ENCODE measurements around the gene SIDT2. TPM values are rescaled to one million over a fixed set of nuclear protein-coding genes. Genes with fewer than 3 reads are reported as not detected.

Gene SIDT2
- total RNA-seq, 2 experiments from 2014 or later, result 20.2 to 23.6 TPM

DNA sequence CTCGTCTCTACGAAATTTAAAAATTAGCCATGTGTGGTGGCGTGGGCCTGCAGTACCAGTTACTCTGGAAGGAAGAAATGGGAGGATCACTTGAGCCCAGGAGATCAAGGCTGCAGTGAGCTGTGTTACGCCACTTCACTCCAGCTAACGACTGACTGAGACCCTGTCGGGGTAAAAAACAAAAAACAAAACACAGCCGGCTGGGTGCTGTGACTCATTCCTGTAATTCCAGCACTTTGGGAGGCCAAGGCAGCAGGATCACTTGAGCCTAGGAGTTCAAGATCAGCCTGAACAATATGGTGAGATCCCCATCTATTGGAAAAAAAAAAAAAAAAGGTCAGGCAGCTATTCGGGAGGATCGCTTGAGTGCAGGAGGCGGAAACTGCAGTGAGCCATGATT is 32.0 kb upstream of the SIDT2 start:
- Mint-ChIP-seq H3K36me3 (ENCODE audit: low read depth) (peaks cover 41% of the 10 kb centered on the region), H3K4me1 (ENCODE audit: low read depth) (peaks cover 42% of the 10 kb centered on the region), H3K27ac (no peak overlapping the region), H3K9me3 (ENCODE audit: insufficient read depth) (no peaks in the 10 kb centered on the region), H3K27me3 (ENCODE audit: low read depth) (peaks cover 4% of the 10 kb centered on the region), H3K4me3 (peak overlapping the region; percentile 92)
- ChIA-PET CTCF (interaction anchor here (0.7 to 4.1 kb wide), 4 partner anchors 34 to 355 kb away, joined by 3 to 32 read pairs (median 4); partner anchors contain the start of genes APOA5 and SIDT2), POLR2A (interaction anchor here (0.6 kb wide), 2 partner anchors 10 to 65 kb away, joined by 3 read pairs; no protein-coding TSS in a partner anchor)
- DNase-seq, result no peak
- no peak for ATAC-seq

DNA sequence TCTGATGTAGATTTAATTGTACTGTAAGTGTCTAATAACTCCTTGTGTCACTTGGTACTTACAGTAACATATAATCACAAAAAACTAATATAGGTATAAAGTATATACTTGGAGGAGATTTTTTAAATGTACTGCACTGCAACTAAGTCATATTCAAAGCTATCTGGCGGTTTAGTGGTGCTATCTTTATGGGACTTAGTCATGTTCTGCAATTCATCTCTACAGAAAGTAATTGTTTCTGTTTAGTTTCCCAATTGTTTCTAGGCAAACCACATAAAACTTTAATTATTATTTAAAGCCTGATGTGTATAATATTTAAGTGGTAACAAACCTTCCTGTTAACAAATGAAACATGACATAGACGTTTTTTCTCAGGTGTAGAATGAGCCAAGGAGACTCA is 26.5 kb upstream of the SIDT2 start:
- POLR2A ChIA-PET, result no interaction called here
- ATAC-seq (no peak), DNase-seq (no peak)
- Mint-ChIP-seq H3K27me3 (ENCODE audit: low read depth) (no peaks in the 10 kb centered on the region), H3K9me3 (ENCODE audit: insufficient read depth) (no peaks in the 10 kb centered on the region), H3K4me3 (no peak overlapping the region), H3K27ac (no peak overlapping the region), H3K4me1 (ENCODE audit: low read depth) (peaks cover 16% of the 10 kb centered on the region), H3K36me3 (ENCODE audit: low read depth) (peaks cover 42% of the 10 kb centered on the region)
- CTCF ChIA-PET, result no interaction called here

DNA sequence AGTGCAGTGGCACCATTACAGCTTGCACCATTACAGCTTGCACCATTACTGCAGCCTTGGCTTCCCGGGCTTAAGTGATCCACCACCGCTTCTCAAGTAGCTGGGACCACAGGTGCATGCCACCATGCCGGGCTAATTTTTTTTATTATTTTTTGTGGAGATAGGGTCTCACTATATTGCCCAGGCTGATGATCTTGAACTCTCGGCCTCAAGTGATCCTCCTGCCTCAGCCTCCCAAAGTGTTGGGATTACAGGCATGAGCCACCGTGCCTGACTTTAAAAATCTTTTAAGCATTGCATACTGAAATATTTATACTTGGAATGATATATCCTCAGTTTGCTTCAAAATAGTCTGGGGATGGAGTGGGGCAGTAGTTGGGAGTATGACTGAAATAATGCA is 24.1 kb upstream of the SIDT2 start:
- POLR2A ChIA-PET, result interaction anchor here (0.7 kb wide), 1 partner anchor 453 kb away, joined by 3 read pairs; no protein-coding TSS in a partner anchor
- CTCF ChIA-PET, result interaction anchor here (1.4 kb wide), 1 partner anchor 10 kb away, joined by 3 read pairs; the partner anchor contains the start of gene PAFAH1B2
- Mint-ChIP-seq H3K36me3 (ENCODE audit: low read depth) (peaks cover 45% of the 10 kb centered on the region), H3K27ac (no peak overlapping the region), H3K27me3 (ENCODE audit: low read depth) (no peaks in the 10 kb centered on the region), H3K9me3 (ENCODE audit: insufficient read depth) (no peaks in the 10 kb centered on the region), H3K4me3 (no peak overlapping the region), H3K4me1 (ENCODE audit: low read depth) (peaks cover 9% of the 10 kb centered on the region)
- no peak for ATAC-seq
- no peak for DNase-seq

DNA sequence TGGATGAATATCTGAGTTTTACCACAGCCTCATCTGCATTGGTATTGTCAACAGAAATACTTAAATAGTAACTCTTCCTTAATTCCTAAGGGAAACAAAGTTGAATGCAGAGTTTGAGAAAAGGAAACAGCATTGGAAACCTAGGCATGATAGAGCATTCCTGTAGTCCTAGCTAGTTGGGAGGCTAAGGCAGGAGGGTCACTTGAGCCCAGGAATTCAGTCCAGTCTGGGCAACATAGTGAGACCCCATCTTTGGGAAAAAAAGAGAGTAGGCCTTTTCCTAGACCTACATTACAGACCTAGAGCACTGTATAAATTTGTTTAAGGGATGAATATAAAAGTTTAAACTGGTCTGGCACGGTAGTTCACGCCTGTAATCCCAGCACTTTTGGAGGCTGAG is 21.0 kb upstream of the SIDT2 start:
- ATAC-seq, result no peak

DNA sequence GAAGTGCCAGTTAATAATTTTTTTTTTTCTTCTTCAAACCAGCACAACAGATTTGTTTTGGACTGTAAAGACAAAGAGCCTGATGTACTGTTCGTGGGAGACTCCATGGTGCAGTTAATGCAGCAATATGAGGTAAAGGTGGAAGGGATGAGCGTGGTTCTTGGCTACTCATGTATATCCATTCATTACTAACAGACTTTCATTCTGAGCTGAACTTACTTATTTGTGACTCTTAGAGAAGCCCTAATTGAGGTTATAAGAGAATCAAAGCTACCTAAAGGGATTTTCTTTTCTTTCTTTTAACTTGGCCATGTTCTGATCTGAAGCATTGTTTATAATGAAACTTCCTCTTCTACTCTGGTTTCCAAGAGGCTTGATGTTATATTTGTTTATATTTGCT is 18.7 kb upstream of the SIDT2 start:
- no peaks in the 10 kb centered on the region for H3K9me3 Mint-ChIP-seq (ENCODE audit: insufficient read depth)
- ChIA-PET CTCF (no interaction called here), POLR2A (no interaction called here)
- no peak for ATAC-seq
- H3K27ac Mint-ChIP-seq, result no peak overlapping the region
- no peaks in the 10 kb centered on the region for H3K27me3 Mint-ChIP-seq (ENCODE audit: low read depth)
- H3K36me3 Mint-ChIP-seq (ENCODE audit: low read depth), result peaks cover 47% of the 10 kb centered on the region
- peaks cover 5% of the 10 kb centered on the region for H3K4me1 Mint-ChIP-seq (ENCODE audit: low read depth)
- no peak for DNase-seq
- H3K4me3 Mint-ChIP-seq, result no peak overlapping the region

More for the DNA sequence above, 21.0 kb upstream of the SIDT2 start:
- Mint-ChIP-seq H3K4me1 (ENCODE audit: low read depth) (peaks cover 8% of the 10 kb centered on the region), H3K27ac (no peak overlapping the region), H3K27me3 (ENCODE audit: low read depth) (no peaks in the 10 kb centered on the region), H3K9me3 (ENCODE audit: insufficient read depth) (no peaks in the 10 kb centered on the region), H3K36me3 (ENCODE audit: low read depth) (peaks cover 46% of the 10 kb centered on the region), H3K4me3 (no peak overlapping the region)
- no peak for DNase-seq
- POLR2A ChIA-PET, result interaction anchor here (0.7 kb wide), 1 partner anchor 36 kb away, joined by 3 read pairs; no protein-coding TSS in a partner anchor
- CTCF ChIA-PET, result interaction anchor here (0.9 to 1.1 kb wide), 2 partner anchors 13 to 269 kb away, joined by 4 read pairs; no protein-coding TSS in a partner anchor

DNA sequence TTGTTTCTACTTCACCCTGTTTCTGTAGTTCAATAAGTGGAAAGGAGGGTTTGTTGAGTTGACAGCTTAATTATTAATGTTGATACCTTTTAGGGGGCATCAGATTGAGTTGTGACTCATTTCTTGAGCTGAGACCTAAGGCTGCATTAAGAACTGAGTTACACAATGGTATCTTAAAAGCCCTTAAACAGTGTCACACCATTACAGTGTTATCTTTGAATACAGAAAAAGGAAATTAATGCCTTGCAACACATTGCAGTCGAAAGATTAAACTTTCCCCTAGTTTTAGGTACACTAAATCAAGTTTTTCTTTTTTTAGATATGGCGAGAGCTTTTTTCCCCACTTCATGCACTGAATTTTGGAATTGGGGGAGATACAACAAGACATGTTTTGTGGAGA is 17.7 kb upstream of the SIDT2 start:
- ChIA-PET CTCF (interaction anchor here (0.7 to 1.5 kb wide), 4 partner anchors 14 to 95 kb away, joined by 3 to 4 read pairs (median 3); no protein-coding TSS in a partner anchor), POLR2A (no interaction called here)
- no peak overlapping the region for H3K27ac Mint-ChIP-seq
- H3K27me3 Mint-ChIP-seq (ENCODE audit: low read depth), result no peaks in the 10 kb centered on the region
- H3K4me1 Mint-ChIP-seq (ENCODE audit: low read depth), result peaks cover 4% of the 10 kb centered on the region
- H3K36me3 Mint-ChIP-seq (ENCODE audit: low read depth), result peaks cover 54% of the 10 kb centered on the region
- ATAC-seq, result no peak
- H3K9me3 Mint-ChIP-seq (ENCODE audit: insufficient read depth), result no peaks in the 10 kb centered on the region
- no peak overlapping the region for H3K4me3 Mint-ChIP-seq
- no peak for DNase-seq

DNA sequence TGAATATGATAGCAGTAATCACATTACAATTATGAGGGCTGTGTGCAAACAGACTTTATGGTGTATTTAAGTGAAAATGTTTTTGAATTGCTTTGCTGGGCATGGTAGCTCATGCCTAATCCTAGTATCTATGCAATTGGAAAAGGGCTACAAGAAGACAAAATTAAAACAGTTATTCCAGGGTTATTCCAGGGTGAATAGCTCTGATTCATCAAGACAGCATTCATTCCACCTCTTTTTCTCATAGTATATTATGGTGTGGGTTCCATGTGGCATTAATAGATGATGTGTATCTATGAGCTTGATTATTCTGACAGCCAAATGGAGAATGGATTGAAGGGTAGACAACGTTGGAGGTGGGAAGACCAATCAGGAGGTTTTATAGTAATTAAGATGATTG is 12.1 kb upstream of the SIDT2 start:
- CTCF ChIA-PET, result interaction anchor here (1.3 to 1.8 kb wide), 3 partner anchors 12 to 60 kb away, joined by 4 to 9 read pairs (median 7); partner anchors contain the start of gene SIDT2
- Mint-ChIP-seq H3K27ac (no peak overlapping the region), H3K4me1 (ENCODE audit: low read depth) (no peaks in the 10 kb centered on the region)

DNA sequence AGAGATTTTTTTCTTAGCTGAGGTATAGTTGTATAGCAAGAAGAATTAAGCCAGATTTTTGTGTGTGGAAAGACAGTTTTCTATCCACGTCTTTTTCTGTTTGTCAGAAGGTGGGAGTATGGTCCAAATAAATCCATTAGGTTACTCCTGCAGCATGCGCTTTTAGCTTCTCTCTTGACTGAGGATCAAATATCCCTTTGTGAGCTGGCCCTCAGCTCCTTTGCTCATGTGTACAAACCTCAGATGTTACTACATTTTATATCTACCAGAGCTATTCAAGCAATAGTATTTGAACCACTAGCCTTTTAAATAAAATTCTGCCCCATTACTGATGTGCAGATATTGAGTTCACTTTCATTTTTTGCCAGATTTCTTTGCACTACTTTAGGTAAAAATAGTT is 8.8 kb upstream of the SIDT2 start:
- Mint-ChIP-seq H3K36me3 (ENCODE audit: low read depth) (peaks cover 45% of the 10 kb centered on the region), H3K4me3 (no peak overlapping the region), H3K27me3 (ENCODE audit: low read depth) (no peaks in the 10 kb centered on the region), H3K9me3 (ENCODE audit: insufficient read depth) (no peaks in the 10 kb centered on the region), H3K4me1 (ENCODE audit: low read depth) (peaks cover 11% of the 10 kb centered on the region), H3K27ac (no peak overlapping the region)
- ChIA-PET CTCF (interaction anchor here (0.9 to 1.0 kb wide), 2 partner anchors 9 to 62 kb away, joined by 4 read pairs; partner anchors contain the start of genes PCSK7, RNF214 and SIDT2), POLR2A (interaction anchor here (1.1 kb wide), 1 partner anchor 25 kb away, joined by 3 read pairs; no protein-coding TSS in a partner anchor)
- ATAC-seq (no peak), DNase-seq (no peak)

More for the DNA sequence above, 12.1 kb upstream of the SIDT2 start:
- Mint-ChIP-seq H3K27me3 (ENCODE audit: low read depth) (no peaks in the 10 kb centered on the region), H3K36me3 (ENCODE audit: low read depth) (peaks cover 57% of the 10 kb centered on the region), H3K4me3 (no peak overlapping the region), H3K9me3 (ENCODE audit: insufficient read depth) (no peaks in the 10 kb centered on the region)
- no peak for DNase-seq
- POLR2A ChIA-PET, result interaction anchor here (0.6 to 1.2 kb wide), 3 partner anchors 12 to 375 kb away, joined by 3 read pairs; partner anchors contain the start of genes APOA5 and SIDT2
- no peak for ATAC-seq

DNA sequence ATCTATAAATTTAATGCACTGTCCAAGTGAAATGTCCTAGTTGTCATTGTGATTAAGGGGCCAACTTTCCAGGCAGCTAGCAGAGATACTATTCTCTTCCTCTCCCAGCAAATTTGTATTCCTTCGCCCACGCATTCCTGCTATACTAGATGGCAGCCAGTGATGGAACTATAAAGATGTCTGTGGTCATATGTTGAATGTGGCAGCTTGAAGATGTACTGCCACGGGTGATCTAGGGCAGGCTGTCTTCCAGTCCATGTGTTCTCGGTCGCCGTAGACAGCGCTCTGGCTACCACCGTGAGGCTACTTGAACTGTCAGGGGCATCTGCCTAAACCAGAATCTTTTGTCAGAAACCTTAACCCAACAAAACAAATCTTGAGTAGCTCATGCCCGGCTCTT is 8.3 kb upstream of the SIDT2 start:
- H3K36me3 Mint-ChIP-seq (ENCODE audit: low read depth), result peaks cover 42% of the 10 kb centered on the region
- no peak for DNase-seq
- CTCF ChIA-PET, result interaction anchor here (0.9 to 1.0 kb wide), 2 partner anchors 8 to 62 kb away, joined by 4 read pairs; partner anchors contain the start of genes PCSK7, RNF214 and SIDT2
- H3K9me3 Mint-ChIP-seq (ENCODE audit: insufficient read depth), result no peaks in the 10 kb centered on the region
- H3K4me3 Mint-ChIP-seq, result no peak overlapping the region
- POLR2A ChIA-PET, result interaction anchor here (0.6 kb wide), 1 partner anchor 161 kb away, joined by 3 read pairs; no protein-coding TSS in a partner anchor
- H3K4me1 Mint-ChIP-seq (ENCODE audit: low read depth), result peaks cover 11% of the 10 kb centered on the region
- H3K27ac Mint-ChIP-seq, result no peak overlapping the region
- no peaks in the 10 kb centered on the region for H3K27me3 Mint-ChIP-seq (ENCODE audit: low read depth)
- ATAC-seq, result no peak

DNA sequence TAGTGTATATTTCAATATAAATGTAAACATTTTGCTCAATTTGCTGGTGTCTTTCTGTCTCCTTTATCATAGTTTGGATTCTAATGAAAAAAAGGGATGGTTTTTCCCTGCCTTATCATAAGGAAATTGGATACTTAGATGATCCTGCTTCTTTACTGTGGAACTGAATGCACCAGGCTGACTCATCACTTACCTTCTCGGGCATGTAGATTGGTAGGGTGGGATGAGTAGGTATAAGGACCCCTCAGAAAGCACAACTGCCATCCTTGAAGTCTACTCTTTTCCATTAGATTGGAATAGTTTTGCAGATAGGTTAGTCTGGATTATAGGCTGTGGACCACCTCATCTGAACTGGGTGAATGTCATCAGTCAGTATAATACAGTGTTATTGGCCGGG is 7.5 kb upstream of the SIDT2 start:
- ATAC-seq (no peak), DNase-seq (no peak)
- Mint-ChIP-seq H3K9me3 (ENCODE audit: insufficient read depth) (no peaks in the 10 kb centered on the region), H3K27me3 (ENCODE audit: low read depth) (no peaks in the 10 kb centered on the region), H3K4me3 (no peak overlapping the region), H3K27ac (no peak overlapping the region), H3K36me3 (ENCODE audit: low read depth) (peaks cover 36% of the 10 kb centered on the region), H3K4me1 (ENCODE audit: low read depth) (peaks cover 11% of the 10 kb centered on the region)
- ChIA-PET POLR2A (interaction anchor here (0.6 kb wide), 1 partner anchor 160 kb away, joined by 3 read pairs; no protein-coding TSS in a partner anchor), CTCF (no interaction called here)

DNA sequence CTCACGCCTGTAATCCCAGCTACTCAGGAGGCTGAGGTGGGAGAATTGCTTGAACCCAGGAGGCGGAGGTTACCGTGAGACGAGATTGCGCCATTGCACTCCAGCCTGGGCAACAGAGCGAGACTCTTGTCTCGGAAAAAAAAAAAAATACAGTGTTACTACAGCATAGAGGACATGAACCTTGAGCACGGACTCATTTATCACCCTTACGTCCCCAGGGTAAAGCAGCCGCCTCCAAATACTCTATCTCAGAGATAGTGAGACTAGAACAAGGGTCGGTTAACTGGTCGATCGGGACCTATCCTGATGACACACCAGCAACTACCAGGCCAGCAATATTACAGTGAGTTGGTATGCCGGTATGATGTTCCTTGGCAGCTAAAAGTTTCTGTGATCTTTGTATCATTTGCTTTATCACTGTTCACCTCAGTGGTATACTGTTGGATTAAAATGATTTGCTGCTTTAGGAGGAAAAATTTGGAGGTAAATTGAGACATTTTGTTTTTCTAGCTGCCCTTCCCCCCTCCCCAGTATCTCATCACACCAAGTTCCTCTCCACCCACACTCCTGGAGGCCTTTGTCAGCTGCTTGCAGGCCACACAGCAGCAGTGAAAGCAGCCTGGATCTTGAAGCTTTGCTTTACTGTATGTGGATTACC is 7.0 kb upstream of the SIDT2 start:
- no peaks in the 10 kb centered on the region for H3K9me3 Mint-ChIP-seq (ENCODE audit: insufficient read depth)
- peaks cover 11% of the 10 kb centered on the region for H3K4me1 Mint-ChIP-seq (ENCODE audit: low read depth)
- no peak overlapping the region for H3K4me3 Mint-ChIP-seq
- H3K27ac Mint-ChIP-seq, result peak overlapping the region; percentile 11
- POLR2A ChIA-PET, result no interaction called here
- CTCF ChIA-PET, result interaction anchor here (0.8 to 1.7 kb wide), 4 partner anchors 9 to 65 kb away, joined by 3 to 11 read pairs (median 5); partner anchors contain the start of gene PAFAH1B2
- DNase-seq (no peak), ATAC-seq (no peak)
- H3K36me3 Mint-ChIP-seq (ENCODE audit: low read depth), result peaks cover 31% of the 10 kb centered on the region
- H3K27me3 Mint-ChIP-seq (ENCODE audit: low read depth), result no peaks in the 10 kb centered on the region
